Panc1 (cell line): Measurements from ENCODE around the gene LDLRAD4.

ENCODE experiments used
- CTCF ChIP-seq: fragments of 450-650 bp; IDR thresholded peaks from 2 replicates; pipeline ENCODE4 v1.5.1; 2017; ENCODE audit warnings: mild to moderate bottlenecking
- REST ChIP-seq, 2 experiments: IDR thresholded peaks; 2 replicates each; pipeline ENCODE4 v1.6.1; 2011 to 2012; ENCODE audit warnings: low read depth in 2 of 2, control low read depth in 1 of 2, low read length in 1 of 2, mild to moderate bottlenecking in 1 of 2, moderate library complexity in 1 of 2; ENCODE audit not compliant: insufficient read depth in 1 of 2

GRCh38 chr18:13463526-13464210 is 245.1 kb downstream of the LDLRAD4 start:
- TF ChIP-seq CTCF = no peak
- TF ChIP-seq REST (IDR thresholded peaks at IDR 0.05; ENCODE audit: insufficient read depth in 1 of 2, low read depth in 2 of 2, low read length in 1 of 2) = no peak
